Lung (tissue), 12 donors: ENCODE results near the gene BCORL1. TPM values are rescaled to one million over a fixed set of nuclear protein-coding genes. Genes with fewer than 3 reads are reported as not detected.

Experiments
- ATAC-seq: fragments of 200-7000 bp; cut with Tn5 transposase; one replicate; pipeline ENCODE4 v1.9.1; 2020; ENCODE audit warnings: moderate number of reproducible peaks; ENCODE audit not compliant: insufficient read depth, low FRiP score
- DNase-seq, 3 donors: peaks; one replicate each; pipeline ENCODE4 v3.0.0-alpha.2; 2013 to 2017
- H3K27ac ChIP-seq, 2 donors: one replicate each; pipeline ENCODE4 v1.5.1; 2013; ENCODE audit warnings: mild to moderate bottlenecking in 2 of 2, moderate library complexity in 2 of 2, control low read depth in 1 of 2, inconsistent platforms in 1 of 2, low read depth in 1 of 2, low read length in 1 of 2
- H3K27me3 ChIP-seq, 3 donors: one replicate each; pipeline ENCODE4 v1.5.1; 2013; ENCODE audit warnings: low read length in 2 of 3; ENCODE audit not compliant: control insufficient read depth in 3 of 3, insufficient read depth in 3 of 3
- H3K36me3 ChIP-seq, 4 donors: one replicate each; pipeline ENCODE4 v1.5.1; 2013; ENCODE audit warnings: low read length in 4 of 4, mild to moderate bottlenecking in 1 of 4, moderate library complexity in 1 of 4; ENCODE audit not compliant: control insufficient read depth in 4 of 4, insufficient read depth in 4 of 4
- H3K4me1 ChIP-seq, 5 donors: one replicate each; pipeline ENCODE4 v1.5.1; 2013; ENCODE audit warnings: low read length in 5 of 5, mild to moderate bottlenecking in 2 of 5, moderate library complexity in 1 of 5; ENCODE audit not compliant: control insufficient read depth in 5 of 5, insufficient read depth in 5 of 5
- H3K4me3 ChIP-seq: one replicate; pipeline ENCODE4 v1.5.1; 2013; ENCODE audit warnings: mild to moderate bottlenecking, control low read depth, moderate library complexity
- H3K9ac ChIP-seq, 2 donors: one replicate each; pipeline ENCODE4 v1.5.1; 2013; ENCODE audit warnings: low read length in 2 of 2, control low read depth in 1 of 2; ENCODE audit not compliant: insufficient read depth in 1 of 2
- H3K9me3 ChIP-seq, 4 donors: one replicate each; pipeline ENCODE4 v1.5.1; 2013; ENCODE audit warnings: low read length in 3 of 4, mild to moderate bottlenecking in 1 of 4, moderate library complexity in 1 of 4; ENCODE audit not compliant: control insufficient read depth in 4 of 4, insufficient read depth in 3 of 4
- WGBS, 2 donors: extraction: QIAGEN DNeasy Blood & Tissue Kit; methylation state at CpG; one replicate each; pipeline ENCODE4 v1.1.7; 2013; 5-methylcytosine and 5-hydroxymethylcytosine counted together
- polyA plus RNA-seq, 2 donors: library from polyadenylated mRNA; stranded (reverse); fragments of 200-250 nt; gene quantifications; one replicate each; pipeline ENCODE4 v1.2.1, GENCODE V29; 2013
- total RNA-seq, 2 donors: library from RNA; depleted of rRNA in 1 of 2; stranded (reverse); fragments of >200 nt in 1 of 2; gene quantifications; one replicate each; pipeline ENCODE4 v1.2.1, GENCODE V29; 2014 to 2021
- TF ChIP-seq, protein P1 (sequence below): IDR thresholded peaks from 2 replicates; pipeline ENCODE4 v1.5.1; 2012; ENCODE audit warnings: mild to moderate bottlenecking; ENCODE audit errors: control extremely low read depth, extremely low read depth
- donor health status: control.
- donor health status: control.
- donor health status: Bipolar disorder and iron deficiency.
- donor health status: healthy.
- donor health status: DM: yes; HTN: yes; CAD: no.

BCORL1 gene
- total and polyA plus RNA-seq, 4 donors: 2.3 to 11.8 (median 7.0) TPM

DNA sequence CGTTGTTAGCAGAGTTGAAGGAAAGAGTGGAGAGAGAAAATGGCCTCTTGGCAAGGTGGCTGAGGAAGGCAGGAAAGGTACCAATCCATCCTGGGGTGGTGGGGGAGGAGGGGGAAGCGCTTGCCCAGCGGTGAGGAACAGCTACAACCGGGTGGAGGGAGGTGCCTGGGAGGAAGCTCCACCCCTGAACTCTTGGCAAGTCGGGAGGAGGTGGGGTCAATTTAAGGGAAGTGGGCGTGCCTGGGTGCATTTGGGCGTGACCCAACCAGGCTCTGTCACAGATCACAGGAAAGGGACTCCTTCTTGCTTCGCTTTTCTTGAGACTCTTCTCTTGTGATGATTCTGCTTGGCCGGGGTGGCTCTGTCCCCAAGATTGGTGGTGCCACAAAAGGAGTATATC, 41.7 kb downstream of the BCORL1 start:
- Histone ChIP-seq H3K4me3 (no peak overlapping the region), H3K36me3 (peaks cover 4 to 12% (median 10%) of the 10 kb centered on the region in 4 donors), H3K9ac (no peak overlapping the region), H3K27ac (peak overlapping the region in 1 of 2 donors; percentile 29), H3K27me3 (no peaks in the 10 kb centered on the region), H3K4me1 (peaks cover 0 to 3% (median 0%) of the 10 kb centered on the region in 5 donors), H3K9me3 (no peaks in the 10 kb centered on the region)
- WGBS, 2 donors: 4 to 31% methylated on average over 5 to 9 of the region's 9 CpGs
- TF ChIP-seq, protein P1, sequence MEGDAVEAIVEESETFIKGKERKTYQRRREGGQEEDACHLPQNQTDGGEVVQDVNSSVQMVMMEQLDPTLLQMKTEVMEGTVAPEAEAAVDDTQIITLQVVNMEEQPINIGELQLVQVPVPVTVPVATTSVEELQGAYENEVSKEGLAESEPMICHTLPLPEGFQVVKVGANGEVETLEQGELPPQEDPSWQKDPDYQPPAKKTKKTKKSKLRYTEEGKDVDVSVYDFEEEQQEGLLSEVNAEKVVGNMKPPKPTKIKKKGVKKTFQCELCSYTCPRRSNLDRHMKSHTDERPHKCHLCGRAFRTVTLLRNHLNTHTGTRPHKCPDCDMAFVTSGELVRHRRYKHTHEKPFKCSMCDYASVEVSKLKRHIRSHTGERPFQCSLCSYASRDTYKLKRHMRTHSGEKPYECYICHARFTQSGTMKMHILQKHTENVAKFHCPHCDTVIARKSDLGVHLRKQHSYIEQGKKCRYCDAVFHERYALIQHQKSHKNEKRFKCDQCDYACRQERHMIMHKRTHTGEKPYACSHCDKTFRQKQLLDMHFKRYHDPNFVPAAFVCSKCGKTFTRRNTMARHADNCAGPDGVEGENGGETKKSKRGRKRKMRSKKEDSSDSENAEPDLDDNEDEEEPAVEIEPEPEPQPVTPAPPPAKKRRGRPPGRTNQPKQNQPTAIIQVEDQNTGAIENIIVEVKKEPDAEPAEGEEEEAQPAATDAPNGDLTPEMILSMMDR: no peak
- DNase-seq (peak; percentile 47 to 70 (median 69)), ATAC-seq (peak; percentile 74)

DNA sequence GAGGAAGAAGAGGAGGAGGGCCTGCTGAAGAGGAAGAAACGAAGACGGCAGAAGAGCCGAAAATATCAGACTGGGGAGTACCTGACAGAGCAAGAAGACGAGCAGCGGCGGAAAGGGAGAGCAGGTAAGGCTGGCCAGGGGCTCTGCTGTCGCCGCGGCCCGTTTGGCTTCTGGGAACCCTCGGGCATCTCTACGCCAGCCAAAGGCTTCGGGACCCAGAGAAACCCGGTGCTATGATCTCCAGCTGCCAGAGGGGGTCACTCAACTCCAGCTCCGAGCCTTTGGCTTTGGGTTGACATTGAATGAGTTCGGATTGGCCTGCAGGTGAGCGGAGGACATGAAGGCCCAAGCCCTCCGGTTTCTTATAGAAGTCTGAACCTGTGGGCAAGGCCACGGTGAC, 42.8 kb downstream of the BCORL1 start:
- peaks cover 0 to 3% (median 0%) of the 10 kb centered on the region in 5 donors for H3K4me1 ChIP-seq
- DNase-seq (no peak), ATAC-seq (no peak)
- no peaks in the 10 kb centered on the region for H3K27me3 ChIP-seq
- H3K9me3 ChIP-seq: no peaks in the 10 kb centered on the region
- TF ChIP-seq, protein P1: no peak
- H3K9ac ChIP-seq: no peak overlapping the region
- no peak overlapping the region for H3K4me3 ChIP-seq
- no peak overlapping the region for H3K27ac ChIP-seq
- WGBS, 2 donors: 78 to 85% methylated on average over 19 of the region's 19 CpGs
- H3K36me3 ChIP-seq: peaks cover 4 to 12% (median 10%) of the 10 kb centered on the region in 4 donors

DNA sequence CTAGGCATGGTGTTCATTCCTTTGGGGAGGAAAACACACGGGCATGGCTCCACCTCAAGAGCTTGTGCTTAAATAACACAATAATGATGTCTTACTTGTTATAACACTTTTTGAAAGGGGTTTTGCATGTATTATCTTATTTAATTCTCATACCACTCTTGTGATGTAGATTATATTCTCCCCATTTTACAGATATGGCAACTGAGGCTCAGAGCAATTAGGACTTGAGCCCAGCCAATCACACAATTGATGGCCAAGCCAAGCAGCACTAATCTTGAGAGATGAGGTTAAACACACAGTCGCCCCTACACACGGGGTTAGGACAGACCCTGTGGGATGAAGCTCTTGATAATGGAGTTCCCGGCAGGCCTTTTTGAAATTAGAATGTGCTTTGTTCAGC, 45.1 kb downstream of the BCORL1 start:
- TF ChIP-seq, protein P1: no peak
- H3K27ac ChIP-seq: no peak overlapping the region
- no peak overlapping the region for H3K9ac ChIP-seq
- no peak for DNase-seq
- 84 to 93% methylated on average over 4 of the region's 4 CpGs for WGBS, 2 donors
- no peaks in the 10 kb centered on the region for H3K9me3 ChIP-seq
- H3K4me3 ChIP-seq: no peak overlapping the region
- peaks cover 0 to 3% (median 0%) of the 10 kb centered on the region in 5 donors for H3K4me1 ChIP-seq
- no peak for ATAC-seq
- peaks cover 0 to 13% (median 7%) of the 10 kb centered on the region in 4 donors for H3K36me3 ChIP-seq
- H3K27me3 ChIP-seq: no peaks in the 10 kb centered on the region

DNA sequence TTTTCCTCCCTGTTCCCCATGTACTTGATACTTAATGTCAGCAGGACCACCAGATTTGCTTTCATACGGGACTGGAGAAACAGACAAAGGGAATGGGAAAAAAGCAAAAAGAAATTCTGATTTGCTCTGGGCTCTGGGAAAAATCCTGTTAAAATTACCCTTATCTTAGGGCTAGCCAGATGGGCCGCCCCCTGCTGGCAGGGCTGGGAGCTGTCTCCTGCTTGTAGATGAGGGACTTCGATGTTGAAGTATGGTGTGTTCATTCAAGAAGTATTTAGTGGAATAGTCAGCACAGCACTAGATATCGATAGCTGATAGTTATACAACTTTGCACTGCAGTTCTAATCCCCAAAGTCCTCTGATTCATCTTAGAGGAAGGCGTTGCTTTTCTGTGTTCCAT, 45.8 kb downstream of the BCORL1 start:
- TF ChIP-seq, protein P1: peak; percentile 37
- H3K27me3 ChIP-seq: no peaks in the 10 kb centered on the region
- H3K4me3 ChIP-seq: no peak overlapping the region
- peaks cover 0 to 3% (median 0%) of the 10 kb centered on the region in 5 donors for H3K4me1 ChIP-seq
- no peak overlapping the region for H3K9ac ChIP-seq
- no peak for ATAC-seq
- H3K36me3 ChIP-seq: peaks cover 0 to 12% (median 4%) of the 10 kb centered on the region in 4 donors
- no peaks in the 10 kb centered on the region for H3K9me3 ChIP-seq
- H3K27ac ChIP-seq: no peak overlapping the region
- peak in 1 of 3 donors; percentile 13 for DNase-seq
- WGBS, 2 donors: 58 to 76% methylated on average over 5 of the region's 5 CpGs
